ENCODE measurements around the gene SELENOO. TPM values are rescaled to one million over a fixed set of nuclear protein-coding genes. Genes with fewer than 3 reads are reported as not detected.

SELENOO gene
- total and polyA plus RNA-seq, 2 experiments from 2014 or later, result 31.6 to 37.7 TPM

DNA sequence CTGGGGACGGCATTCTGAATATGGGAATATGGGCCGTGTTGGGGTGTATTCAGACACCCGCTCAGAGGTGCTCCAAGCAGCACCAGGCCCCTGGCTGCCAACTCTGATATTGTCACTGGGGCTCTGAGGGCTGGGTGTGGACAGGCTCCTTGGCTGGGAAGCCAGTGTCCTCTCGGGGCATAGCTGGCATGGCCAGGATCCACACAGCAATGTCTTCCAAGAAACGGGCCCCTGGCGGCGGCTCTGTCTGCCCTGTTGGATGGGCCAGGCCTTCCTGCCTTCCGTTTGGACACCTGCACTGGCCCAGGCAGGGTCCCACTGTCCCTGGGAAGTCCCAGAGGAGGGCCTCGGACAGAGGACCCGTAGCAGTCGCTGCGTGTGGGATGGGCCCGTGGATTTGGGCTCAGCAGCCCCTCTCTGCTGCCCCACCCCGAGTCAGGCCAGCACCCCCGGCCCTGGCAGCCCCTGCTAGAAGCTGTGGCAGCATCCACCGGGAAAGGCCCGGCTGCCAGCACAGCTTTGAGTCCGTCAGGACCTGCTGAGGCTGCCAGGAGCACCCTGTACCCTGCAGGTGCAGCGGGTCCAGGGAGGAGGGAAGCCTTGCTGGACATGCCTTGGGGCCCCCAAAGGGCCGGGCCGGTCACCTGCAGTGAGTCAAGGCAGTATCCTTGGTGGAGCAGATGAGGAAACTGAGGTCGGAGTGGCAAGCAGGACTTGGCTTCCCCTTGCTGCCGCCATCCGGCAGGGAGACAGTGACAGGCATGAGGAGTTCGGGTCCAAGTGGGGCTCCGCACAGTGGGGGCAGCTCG, 26.2 kb upstream of the SELENOO start:
- no peak overlapping the region for H3K4me2 ChIP-seq
- 94% methylated on average over 23 of the region's 27 CpGs for WGBS (ENCODE audit: low lambda C conversion rate, missing lambda C conversion rate)
- no peaks in the 10 kb centered on the region for H4K20me1 ChIP-seq (ENCODE audit: insufficient read depth, poor library complexity, severe bottlenecking)
- H2AFZ ChIP-seq, result no peak overlapping the region
- TF ChIP-seq EZH2 (IDR thresholded peaks at IDR 0.05; ENCODE audit: borderline replicate concordance) (no peak), EZH2phosphoT487 (IDR thresholded peaks at IDR 0.05; ENCODE audit: low read depth, severe bottlenecking, unreplicated experiment) (no peak)
- TF ChIP-seq, protein P1, sequence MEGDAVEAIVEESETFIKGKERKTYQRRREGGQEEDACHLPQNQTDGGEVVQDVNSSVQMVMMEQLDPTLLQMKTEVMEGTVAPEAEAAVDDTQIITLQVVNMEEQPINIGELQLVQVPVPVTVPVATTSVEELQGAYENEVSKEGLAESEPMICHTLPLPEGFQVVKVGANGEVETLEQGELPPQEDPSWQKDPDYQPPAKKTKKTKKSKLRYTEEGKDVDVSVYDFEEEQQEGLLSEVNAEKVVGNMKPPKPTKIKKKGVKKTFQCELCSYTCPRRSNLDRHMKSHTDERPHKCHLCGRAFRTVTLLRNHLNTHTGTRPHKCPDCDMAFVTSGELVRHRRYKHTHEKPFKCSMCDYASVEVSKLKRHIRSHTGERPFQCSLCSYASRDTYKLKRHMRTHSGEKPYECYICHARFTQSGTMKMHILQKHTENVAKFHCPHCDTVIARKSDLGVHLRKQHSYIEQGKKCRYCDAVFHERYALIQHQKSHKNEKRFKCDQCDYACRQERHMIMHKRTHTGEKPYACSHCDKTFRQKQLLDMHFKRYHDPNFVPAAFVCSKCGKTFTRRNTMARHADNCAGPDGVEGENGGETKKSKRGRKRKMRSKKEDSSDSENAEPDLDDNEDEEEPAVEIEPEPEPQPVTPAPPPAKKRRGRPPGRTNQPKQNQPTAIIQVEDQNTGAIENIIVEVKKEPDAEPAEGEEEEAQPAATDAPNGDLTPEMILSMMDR (IDR thresholded peaks at IDR 0.05; ENCODE audit: poor library complexity), result no peak
- H3K79me2 ChIP-seq, result no peaks in the 10 kb centered on the region
- no peaks in the 10 kb centered on the region for H3K9me3 ChIP-seq (ENCODE audit: low read depth)
- no peaks in the 10 kb centered on the region for H3K36me3 ChIP-seq (replicated peaks; ENCODE audit: insufficient read depth, low read depth)
- no peak for DNase-seq (ENCODE audit: low spot score)
- peaks cover 5% of the 10 kb centered on the region for H3K27me3 ChIP-seq
- no peaks in the 10 kb centered on the region for H3K9me2 ChIP-seq (replicated peaks; ENCODE audit: insufficient read depth)
- H3K27ac ChIP-seq, result no peak overlapping the region
- no peaks in the 10 kb centered on the region for H3K4me1 ChIP-seq (ENCODE audit: insufficient read depth)
- no peak overlapping the region for H3K4me3 ChIP-seq

DNA sequence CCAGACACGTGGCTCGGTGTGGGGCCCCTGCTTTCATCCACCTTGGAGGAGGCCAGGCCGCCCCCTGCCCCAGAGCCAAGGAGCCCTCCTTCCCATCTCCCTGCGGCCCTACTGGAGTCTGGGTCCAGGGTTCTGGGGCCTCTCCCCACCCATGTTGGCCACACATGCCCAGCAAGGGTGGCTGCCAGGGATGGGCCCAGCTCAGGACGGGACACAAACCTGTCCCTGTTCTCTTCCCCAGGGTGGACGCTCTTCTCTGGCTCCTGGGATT, 25.7 kb upstream of the SELENOO start:
- no peaks in the 10 kb centered on the region for H3K36me3 ChIP-seq (replicated peaks; ENCODE audit: insufficient read depth, low read depth)
- H3K4me1 ChIP-seq (ENCODE audit: insufficient read depth), result no peaks in the 10 kb centered on the region
- H4K20me1 ChIP-seq (ENCODE audit: insufficient read depth, poor library complexity, severe bottlenecking), result no peaks in the 10 kb centered on the region
- TF ChIP-seq EZH2 (IDR thresholded peaks at IDR 0.05; ENCODE audit: borderline replicate concordance) (no peak), EZH2phosphoT487 (IDR thresholded peaks at IDR 0.05; ENCODE audit: low read depth, severe bottlenecking, unreplicated experiment) (no peak)
- TF ChIP-seq, protein P1 (IDR thresholded peaks at IDR 0.05; ENCODE audit: poor library complexity), result no peak
- H3K4me2 ChIP-seq, result no peak overlapping the region
- no peak for DNase-seq (ENCODE audit: low spot score)
- H3K4me3 ChIP-seq, result no peak overlapping the region
- no peak overlapping the region for H3K27ac ChIP-seq
- 84% methylated on average over 6 of the region's 6 CpGs for WGBS (ENCODE audit: low lambda C conversion rate, missing lambda C conversion rate)
- H3K9me2 ChIP-seq (replicated peaks; ENCODE audit: insufficient read depth), result no peaks in the 10 kb centered on the region
- no peaks in the 10 kb centered on the region for H3K9me3 ChIP-seq (ENCODE audit: low read depth)
- H3K27me3 ChIP-seq, result peaks cover 5% of the 10 kb centered on the region
- no peak overlapping the region for H2AFZ ChIP-seq
- H3K79me2 ChIP-seq, result no peaks in the 10 kb centered on the region

DNA sequence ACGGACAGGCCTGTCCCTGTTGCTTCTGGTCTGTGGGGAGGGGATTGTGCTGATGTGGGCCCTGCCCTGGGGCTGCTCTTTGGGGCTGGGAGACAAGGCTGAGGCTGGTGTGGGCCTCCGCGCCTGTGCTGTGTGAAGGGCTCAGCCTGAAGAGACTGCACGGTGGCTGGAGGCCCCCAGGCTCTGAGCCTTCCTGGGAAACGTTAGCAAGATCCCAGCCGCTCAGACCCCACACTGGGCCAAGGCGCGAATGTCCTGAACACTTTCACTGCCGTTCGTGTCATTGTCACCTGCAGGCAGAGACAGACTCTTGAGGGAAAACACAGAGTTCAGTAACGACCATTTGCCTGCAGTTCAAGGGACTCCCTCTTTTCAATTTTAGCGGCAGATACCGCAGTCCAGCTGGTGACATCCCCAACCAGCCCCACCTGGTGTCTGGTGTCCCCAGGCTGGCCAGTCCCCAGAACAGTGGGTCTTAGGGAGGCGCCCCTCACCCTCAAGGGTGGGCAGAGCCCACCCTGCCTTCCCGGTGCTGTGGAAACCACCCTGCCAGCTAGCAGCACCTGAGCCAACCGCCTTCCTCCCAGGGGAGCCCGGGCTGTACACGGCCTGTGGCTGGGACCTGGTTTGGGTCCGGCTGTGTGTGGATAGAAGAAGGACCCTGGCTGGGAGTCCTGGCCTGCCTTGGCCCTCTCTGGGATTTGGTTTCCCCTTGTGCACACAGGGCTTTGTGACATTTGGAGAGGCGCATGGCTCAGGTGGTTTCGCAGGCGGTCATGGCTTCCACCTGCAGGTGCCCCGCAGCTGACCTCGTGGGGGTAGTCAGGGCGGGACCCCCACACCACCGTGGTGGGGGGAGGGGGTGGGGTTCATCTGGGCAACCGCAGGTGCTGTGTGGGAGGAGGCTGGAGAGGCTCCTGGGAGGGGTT, 24.6 kb upstream of the SELENOO start:
- Histone ChIP-seq H3K4me1 (ENCODE audit: insufficient read depth) (no peaks in the 10 kb centered on the region), H3K79me2 (no peaks in the 10 kb centered on the region), H3K27me3 (peaks cover 2% of the 10 kb centered on the region), H3K4me3 (no peak overlapping the region), H3K4me2 (no peak overlapping the region), H3K27ac (no peak overlapping the region), H3K9me2 (replicated peaks; ENCODE audit: insufficient read depth) (no peaks in the 10 kb centered on the region), H4K20me1 (ENCODE audit: insufficient read depth, poor library complexity, severe bottlenecking) (no peaks in the 10 kb centered on the region), H3K36me3 (replicated peaks; ENCODE audit: insufficient read depth, low read depth) (no peaks in the 10 kb centered on the region), H2AFZ (no peak overlapping the region), H3K9me3 (ENCODE audit: low read depth) (no peaks in the 10 kb centered on the region)
- 81% methylated on average over 23 of the region's 27 CpGs for WGBS (ENCODE audit: low lambda C conversion rate, missing lambda C conversion rate)
- TF ChIP-seq EZH2phosphoT487 (IDR thresholded peaks at IDR 0.05; ENCODE audit: low read depth, severe bottlenecking, unreplicated experiment) (no peak), EZH2 (IDR thresholded peaks at IDR 0.05; ENCODE audit: borderline replicate concordance) (no peak)
- TF ChIP-seq, protein P1 (IDR thresholded peaks at IDR 0.05; ENCODE audit: poor library complexity), result no peak
- DNase-seq (ENCODE audit: low spot score), result no peak

All from hepatocyte (in vitro differentiated cells).